ENCODE data around the gene FADS6. TPM values are rescaled to one million over a fixed set of nuclear protein-coding genes. Genes with fewer than 3 reads are reported as not detected.
"Not testable (repeated sequence)": the region's sequence is repeated elsewhere in the genome, so short reads cannot be mapped to it uniquely, and the experiment has no call there.

FADS6 gene
- total RNA-seq, 1 experiment from 2014 or later = not detected

DNA sequence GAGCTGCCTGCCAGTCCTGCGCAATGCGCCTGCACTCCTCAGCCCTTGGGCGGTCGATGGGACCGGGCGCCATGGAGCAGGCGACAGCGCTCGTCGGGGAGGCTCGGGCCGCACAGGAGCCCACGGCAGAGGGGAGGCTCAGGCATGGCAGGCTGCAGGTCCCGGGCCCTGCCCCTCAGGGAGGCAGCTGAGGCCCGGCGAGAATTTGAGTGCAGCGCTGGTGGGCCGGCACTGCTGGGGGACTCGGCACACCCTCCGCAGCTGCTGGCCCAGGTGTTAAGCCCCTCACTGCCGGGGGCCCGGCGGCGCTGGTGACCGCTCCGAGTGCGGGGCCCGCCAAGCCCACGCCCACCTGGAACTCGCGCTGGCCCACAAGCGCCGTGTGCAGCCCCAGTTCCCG lies 13.6 kb upstream of the FADS6 start:
- H3K27ac Mint-ChIP-seq (ENCODE audit: unreplicated experiment) = no peak overlapping the region
- CTCF ChIA-PET = no interaction called here
- intact Hi-C loops (cut with micrococcal nuclease; ENCODE audit: unreplicated experiment) = no loop called here

DNA sequence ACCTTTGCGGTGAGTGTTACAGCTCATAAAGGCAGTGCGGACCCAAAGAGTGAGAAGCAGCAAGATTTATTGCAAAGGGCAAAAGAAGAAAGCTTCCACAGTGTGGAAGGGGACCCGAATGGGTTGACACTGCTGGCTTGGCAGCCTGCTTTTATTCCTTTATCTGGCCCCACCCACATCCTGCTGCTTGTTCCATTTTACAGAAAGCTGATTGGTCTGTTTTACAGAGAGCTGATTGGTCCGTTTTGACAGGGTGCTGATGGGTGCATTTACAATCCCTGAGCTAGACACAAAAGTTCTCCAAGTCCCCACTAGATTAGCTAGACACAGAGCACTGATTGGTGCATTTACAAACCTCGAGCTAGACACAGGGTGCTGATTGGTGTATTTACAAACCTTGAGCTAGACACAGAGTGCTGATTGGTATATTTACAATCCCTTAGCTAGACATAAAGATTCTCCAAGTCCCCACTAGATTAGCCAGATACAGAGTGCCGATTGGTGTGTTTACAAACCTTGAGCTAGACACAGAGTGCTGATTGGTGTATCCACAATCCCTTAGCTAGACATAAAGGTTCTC lies 12.9 kb upstream of the FADS6 start:
- H3K27ac Mint-ChIP-seq (ENCODE audit: unreplicated experiment); H3K4me3 Mint-ChIP-seq (ENCODE audit: low read depth, unreplicated experiment); DNase-seq; intact Hi-C loops (cut with micrococcal nuclease; ENCODE audit: unreplicated experiment); H3K36me3 Mint-ChIP-seq (ENCODE audit: insufficient read depth, unreplicated experiment); BruUV-seq (replicated peaks); H3K9me3 Mint-ChIP-seq (ENCODE audit: low read depth, unreplicated experiment): not testable (repeated sequence)
- CTCF ChIA-PET = interaction anchor here (0.6 kb wide), 1 partner anchor 67 kb away, joined by 6 read pairs; no protein-coding TSS in a partner anchor
- peaks cover 28% of the 10 kb centered on the region for H3K27me3 Mint-ChIP-seq (ENCODE audit: unreplicated experiment)
- peaks cover 21% of the 10 kb centered on the region for H3K4me1 Mint-ChIP-seq (ENCODE audit: low read depth, unreplicated experiment)

More for the DNA sequence above, 13.6 kb upstream of the FADS6 start:
- peaks cover 21% of the 10 kb centered on the region for H3K27me3 Mint-ChIP-seq (ENCODE audit: unreplicated experiment)
- TF ChIP-seq CTCF (IDR thresholded peaks at IDR 0.05; ENCODE audit: unreplicated experiment) = no peak
- H3K4me3 Mint-ChIP-seq (ENCODE audit: low read depth, unreplicated experiment) = no peak overlapping the region
- BruUV-seq (replicated peaks) = no TSS peak
- no peaks in the 10 kb centered on the region for H3K9me3 Mint-ChIP-seq (ENCODE audit: low read depth, unreplicated experiment)
- H3K4me1 Mint-ChIP-seq (ENCODE audit: low read depth, unreplicated experiment) = peaks cover 21% of the 10 kb centered on the region
- DNase-seq = no peak
- no peaks in the 10 kb centered on the region for H3K36me3 Mint-ChIP-seq (ENCODE audit: insufficient read depth, unreplicated experiment)

GRCh38 chr17:74904687-74905409 lies 11.4 kb upstream of the FADS6 start:
- no TSS peak for BruUV-seq (replicated peaks)
- peaks cover 43% of the 10 kb centered on the region for H3K27me3 Mint-ChIP-seq (ENCODE audit: unreplicated experiment)
- CTCF ChIA-PET = no interaction called here

GRCh38 chr17:74903671-74904070 lies 10.2 kb upstream of the FADS6 start:
- Mint-ChIP-seq H3K4me3 (ENCODE audit: low read depth, unreplicated experiment) (no peak overlapping the region), H3K27me3 (ENCODE audit: unreplicated experiment) (peaks cover 47% of the 10 kb centered on the region), H3K36me3 (ENCODE audit: insufficient read depth, unreplicated experiment) (no peaks in the 10 kb centered on the region), H3K27ac (ENCODE audit: unreplicated experiment) (no peak overlapping the region), H3K4me1 (ENCODE audit: low read depth, unreplicated experiment) (peaks cover 12% of the 10 kb centered on the region), H3K9me3 (ENCODE audit: low read depth, unreplicated experiment) (no peaks in the 10 kb centered on the region)
- no peak for DNase-seq
- intact Hi-C loops (cut with micrococcal nuclease; ENCODE audit: unreplicated experiment) = no loop called here
- TF ChIP-seq CTCF (IDR thresholded peaks at IDR 0.05; ENCODE audit: unreplicated experiment) = no peak
- CTCF ChIA-PET = no interaction called here
- BruUV-seq (replicated peaks) = no TSS peak

More at GRCh38 chr17:74904687-74905409, 11.4 kb upstream of the FADS6 start:
- H3K4me3 Mint-ChIP-seq (ENCODE audit: low read depth, unreplicated experiment) = no peak overlapping the region
- peaks cover 21% of the 10 kb centered on the region for H3K4me1 Mint-ChIP-seq (ENCODE audit: low read depth, unreplicated experiment)
- no peak for TF ChIP-seq CTCF (IDR thresholded peaks at IDR 0.05; ENCODE audit: unreplicated experiment)
- H3K9me3 Mint-ChIP-seq (ENCODE audit: low read depth, unreplicated experiment) = no peaks in the 10 kb centered on the region
- no peak for DNase-seq
- intact Hi-C loops (cut with micrococcal nuclease; ENCODE audit: unreplicated experiment) = no loop called here
- H3K27ac Mint-ChIP-seq (ENCODE audit: unreplicated experiment) = no peak overlapping the region
- no peaks in the 10 kb centered on the region for H3K36me3 Mint-ChIP-seq (ENCODE audit: insufficient read depth, unreplicated experiment)

DNA sequence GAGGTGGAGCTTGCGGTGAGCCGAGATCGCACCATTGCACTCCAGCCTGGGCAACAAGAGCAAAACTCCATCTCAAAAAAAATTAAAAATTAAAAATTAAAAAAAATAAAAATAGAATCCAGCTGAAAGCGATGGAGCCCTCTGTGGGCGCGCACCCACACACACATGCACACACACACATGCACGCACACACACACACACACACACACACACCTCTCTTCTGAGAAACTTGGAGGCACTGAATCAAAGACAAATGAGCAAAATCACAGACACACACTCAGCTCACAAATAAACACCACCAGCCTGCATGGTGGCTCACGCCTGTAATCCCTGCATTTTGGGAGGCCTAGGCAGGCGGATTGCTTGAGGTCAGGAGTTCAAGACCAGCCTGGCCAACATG lies 9.6 kb upstream of the FADS6 start:
- no peak for TF ChIP-seq CTCF (IDR thresholded peaks at IDR 0.05; ENCODE audit: unreplicated experiment)
- no peaks in the 10 kb centered on the region for H3K9me3 Mint-ChIP-seq (ENCODE audit: low read depth, unreplicated experiment)
- H3K27me3 Mint-ChIP-seq (ENCODE audit: unreplicated experiment) = peaks cover 48% of the 10 kb centered on the region
- BruUV-seq (replicated peaks) = no TSS peak
- CTCF ChIA-PET = interaction anchor here (0.6 kb wide), 1 partner anchor 418 kb away, joined by 5 read pairs; no protein-coding TSS in a partner anchor
- H3K4me1 Mint-ChIP-seq (ENCODE audit: low read depth, unreplicated experiment) = peaks cover 6% of the 10 kb centered on the region
- intact Hi-C loops (cut with micrococcal nuclease; ENCODE audit: unreplicated experiment) = no loop called here
- no peak overlapping the region for H3K27ac Mint-ChIP-seq (ENCODE audit: unreplicated experiment)
- no peak overlapping the region for H3K4me3 Mint-ChIP-seq (ENCODE audit: low read depth, unreplicated experiment)
- H3K36me3 Mint-ChIP-seq (ENCODE audit: insufficient read depth, unreplicated experiment) = no peaks in the 10 kb centered on the region
- no peak for DNase-seq

Measured in Calu3 (cell line).